OCI-LY1 (cell line): ENCODE data around the gene TRPM6.

Experiments used
- H2AFZ ChIP-seq: fragments of 200-600 bp; sonication (generic), shearing (Covaris generic); 2 replicates; pipeline ENCODE4 v1.6.0; 2014; ENCODE audit warnings: antibody characterized with exemption, mild to moderate bottlenecking, low read length
- H3F3A ChIP-seq: fragments of 200-600 bp; sonication (generic), shearing (Covaris generic); 2 replicates; pipeline ENCODE4 v1.6.0; 2014; ENCODE audit warnings: mild to moderate bottlenecking, antibody characterized with exemption, low read length, moderate library complexity; ENCODE audit not compliant: insufficient read depth
- H3K27ac ChIP-seq: fragments of 200-600 bp; sonication (generic); 2 replicates; pipeline ENCODE4 v1.5.1; 2014; ENCODE audit warnings: low read length, mixed run types, mild to moderate bottlenecking, low read depth; ENCODE audit not compliant: poor library complexity, severe bottlenecking
- H3K27me3 ChIP-seq: fragments of 200-600 bp; sonication (generic); 2 replicates; pipeline ENCODE4 v1.6.0; 2014; ENCODE audit warnings: antibody characterized with exemption, mild to moderate bottlenecking, low read length, moderate library complexity; ENCODE audit not compliant: insufficient read depth
- H3K36me3 ChIP-seq: fragments of 200-600 bp; sonication (generic); 2 replicates; pipeline ENCODE4 v1.6.1; 2014; ENCODE audit warnings: mild to moderate bottlenecking, antibody characterized with exemption, low read length, moderate library complexity, mixed read lengths; ENCODE audit not compliant: insufficient read depth
- H3K4me1 ChIP-seq: fragments of 200-600 bp; sonication (generic); 2 replicates; pipeline ENCODE4 v1.5.1; 2014; ENCODE audit warnings: mild to moderate bottlenecking, low read length, moderate library complexity; ENCODE audit not compliant: insufficient read depth, severe bottlenecking
- H3K4me2 ChIP-seq: fragments of 200-600 bp; sonication (generic), shearing (Covaris generic); 2 replicates; pipeline ENCODE4 v1.6.1; 2014; ENCODE audit warnings: low read length
- H3K4me3 ChIP-seq: fragments of 200-600 bp; sonication (generic); 2 replicates; pipeline ENCODE4 v1.5.1; 2014; ENCODE audit warnings: low read length, low read depth, mild to moderate bottlenecking, mixed read lengths; ENCODE audit not compliant: poor library complexity, severe bottlenecking
- H3K79me2 ChIP-seq: fragments of 200-600 bp; shearing (Covaris generic); 2 replicates; pipeline ENCODE4 v1.6.1; 2016; ENCODE audit warnings: mixed run types, low read length, mixed read lengths; ENCODE audit not compliant: insufficient read depth
- H3K9ac ChIP-seq: fragments of 200-600 bp; sonication (generic), shearing (Covaris generic); 2 replicates; pipeline ENCODE4 v1.6.1; 2014; ENCODE audit warnings: mild to moderate bottlenecking, low read length, mixed read lengths
- H3K9me2 ChIP-seq: fragments of 200-600 bp; sonication (generic), shearing (Covaris generic); 2 replicates; pipeline ENCODE4 v1.6.1; 2014; ENCODE audit warnings: low read depth, mild to moderate bottlenecking, low read length, mixed read lengths
- H3K9me3 ChIP-seq: fragments of 200-600 bp; shearing (Covaris generic); 2 replicates; pipeline ENCODE4 v1.6.1; 2014; ENCODE audit warnings: low read length, mixed read lengths
- H4K20me1 ChIP-seq: fragments of 200-600 bp; sonication (generic), shearing (Covaris generic); 2 replicates; pipeline ENCODE4 v1.6.0; 2016; ENCODE audit warnings: mild to moderate bottlenecking, low read length; ENCODE audit not compliant: insufficient read depth
- CTCF ChIP-seq: fragments of 200-600 bp; sonication (generic), shearing (Covaris generic); IDR thresholded peaks from 2 replicates; pipeline ENCODE4 v1.5.1; 2017; ENCODE audit warnings: mild to moderate bottlenecking, antibody characterized with exemption, low read length, moderate library complexity, mixed read lengths
- EZH2 ChIP-seq: fragments of 200-600 bp; sonication (generic), shearing (Covaris generic); IDR thresholded peaks from 2 replicates; pipeline ENCODE4 v1.8.0; 2017; ENCODE audit warnings: borderline replicate concordance, mixed run types, mild to moderate bottlenecking, antibody characterized with exemption, low read length, moderate library complexity, mixed read lengths

Gene TRPM6

DNA sequence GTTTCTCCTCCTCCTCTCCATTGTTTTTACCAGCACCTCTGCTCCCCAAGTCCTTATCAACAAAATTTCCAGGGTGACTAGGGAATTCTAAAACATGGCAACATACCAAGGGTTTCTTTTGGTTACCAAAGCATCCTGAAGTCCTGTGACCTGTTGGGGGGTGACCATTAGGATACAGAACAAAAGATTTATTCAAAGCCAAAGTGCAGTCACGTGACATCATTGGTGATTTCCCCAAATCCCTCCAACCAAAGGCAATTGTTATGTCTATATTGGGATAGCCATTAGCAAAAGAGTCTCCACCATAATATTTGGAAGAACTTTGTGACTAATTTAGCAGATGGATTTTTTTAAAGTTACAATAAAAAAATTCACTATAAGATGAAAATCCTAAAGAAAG is 168.4 kb downstream of the TRPM6 start:
- H3K9me3 ChIP-seq = no peaks in the 10 kb centered on the region
- H3K27me3 ChIP-seq = no peaks in the 10 kb centered on the region
- H3K9me2 ChIP-seq = no peaks in the 10 kb centered on the region
- no peaks in the 10 kb centered on the region for H3K4me1 ChIP-seq
- no peak overlapping the region for H3K9ac ChIP-seq
- H3K4me3 ChIP-seq = no peak overlapping the region
- no peak overlapping the region for H2AFZ ChIP-seq
- H3F3A ChIP-seq = no peaks in the 10 kb centered on the region
- H3K27ac ChIP-seq = no peak overlapping the region
- H3K79me2 ChIP-seq = no peaks in the 10 kb centered on the region
- H3K36me3 ChIP-seq = no peaks in the 10 kb centered on the region
- H4K20me1 ChIP-seq = no peaks in the 10 kb centered on the region
- H3K4me2 ChIP-seq = no peak overlapping the region
- TF ChIP-seq EZH2 (no peak), CTCF (no peak)

- Histone ChIP-seq H3K27ac (no peak overlapping the region), H3K9me3 (no peaks in the 10 kb centered on the region), H3K9ac (no peak overlapping the region), H2AFZ (no peak overlapping the region), H3K79me2 (no peaks in the 10 kb centered on the region), H3K4me2 (no peak overlapping the region), H3K4me3 (no peak overlapping the region), H3K36me3 (no peaks in the 10 kb centered on the region), H3K27me3 (no peaks in the 10 kb centered on the region), H4K20me1 (no peaks in the 10 kb centered on the region), H3K4me1 (no peaks in the 10 kb centered on the region), H3K9me2 (no peaks in the 10 kb centered on the region), H3F3A (no peaks in the 10 kb centered on the region)
- TF ChIP-seq EZH2 (no peak), CTCF (no peak)
These were observed 169.0 kb downstream of the TRPM6 start for GRCh38 chr9:74718709-74719108.

GRCh38 chr9:74711341-74711740 is 176.4 kb downstream of the TRPM6 start:
- no peak overlapping the region for H3K4me2 ChIP-seq
- H3K9me3 ChIP-seq = no peaks in the 10 kb centered on the region
- H3K4me3 ChIP-seq = no peak overlapping the region
- H3K27me3 ChIP-seq = no peaks in the 10 kb centered on the region
- no peaks in the 10 kb centered on the region for H3K9me2 ChIP-seq
- H3K27ac ChIP-seq = no peak overlapping the region
- TF ChIP-seq CTCF (no peak), EZH2 (no peak)
- H3K9ac ChIP-seq = no peak overlapping the region
- no peaks in the 10 kb centered on the region for H3K36me3 ChIP-seq
- no peaks in the 10 kb centered on the region for H3F3A ChIP-seq
- H4K20me1 ChIP-seq = no peaks in the 10 kb centered on the region
- no peak overlapping the region for H2AFZ ChIP-seq
- H3K79me2 ChIP-seq = no peaks in the 10 kb centered on the region
- H3K4me1 ChIP-seq = no peaks in the 10 kb centered on the region
